Neural progenitor cell (in vitro differentiated cells): ENCODE measurements around the gene SRBD1.

ENCODE experiments used
- CTCF ChIP-seq: fragments of 200-600 bp; sonication (generic); IDR thresholded peaks from 2 replicates; pipeline ENCODE4 v1.5.1; 2017; ENCODE audit warnings: antibody characterized with exemption, mild to moderate bottlenecking
- EZH2 ChIP-seq: fragments of 200-600 bp; sonication (generic); IDR thresholded peaks from 2 replicates; pipeline ENCODE4 v1.6.1; 2017; ENCODE audit warnings: antibody characterized with exemption, mild to moderate bottlenecking, moderate library complexity
- EZH2phosphoT487 ChIP-seq: fragments of 200-600 bp; sonication (generic); IDR thresholded peaks from 2 replicates; pipeline ENCODE4 v1.6.1; 2017; ENCODE audit warnings: antibody characterized with exemption

GRCh38 chr2:45388541-45389100 lies 222.4 kb downstream of the SRBD1 start:
- TF ChIP-seq EZH2phosphoT487 (no peak), CTCF (no peak), EZH2 (no peak)
